Activated CD8-positive, alpha-beta memory T cell treated with anti-CD3 and anti-CD28 coated beads for 1 hour (primary cell): ENCODE results near the gene TRNAU1AP.
"Not testable (repeated sequence)": the region's sequence is repeated elsewhere in the genome, so short reads cannot be mapped to it uniquely, and the experiment has no call there.

Experiments used
- DNase-seq, 2 donors: peaks; one replicate each; pipeline ENCODE4 v3.0.0-alpha.2; 2020; ENCODE audit warnings: low read depth in 1 of 2; ENCODE audit errors: extremely low read depth in 1 of 2

The TRNAU1AP gene

GRCh38 chr1:28577052-28577678 lies 24.3 kb downstream of the TRNAU1AP start:
- DNase-seq, result no peak

GRCh38 chr1:28577738-28578536 lies 25.1 kb downstream of the TRNAU1AP start:
- DNase-seq, result no peak

- DNase-seq, result no peak
Observed at GRCh38 chr1:28578696-28579218, 25.9 kb downstream of the TRNAU1AP start.

GRCh38 chr1:28579401-28579800 lies 26.5 kb downstream of the TRNAU1AP start:
- no peak for DNase-seq

GRCh38 chr1:28580722-28581530 lies 28.0 kb downstream of the TRNAU1AP start:
- DNase-seq, result peak in 1 of 2 donors; percentile 32

GRCh38 chr1:28581531-28582247 lies 28.8 kb downstream of the TRNAU1AP start:
- peak; percentile 85 to 86 for DNase-seq

- no peak for DNase-seq
Observed at GRCh38 chr1:28582248-28582615, 29.3 kb downstream of the TRNAU1AP start.

- not testable (repeated sequence) for DNase-seq
Observed at GRCh38 chr1:28586585-28587391, 33.9 kb downstream of the TRNAU1AP start.

GRCh38 chr1:28591708-28592320 lies 38.9 kb downstream of the TRNAU1AP start, which contains the start of gene RAB42:
Gene RAB42, plus strand, starts transcription at chr1:28592265. Its CDS starts 247 bp downstream, at chr1:28592512.
- DNase-seq, result no peak

GRCh38 chr1:28592321-28593071 lies 39.6 kb downstream of the TRNAU1AP start:
- DNase-seq, result no peak

GRCh38 chr1:28593988-28594356 lies 41.1 kb downstream of the TRNAU1AP start:
- not testable (repeated sequence) for DNase-seq

- DNase-seq, result not testable (repeated sequence)
Observed at GRCh38 chr1:28594686-28595411, 42.0 kb downstream of the TRNAU1AP start.

- no peak for DNase-seq
Observed at GRCh38 chr1:28595412-28596191, 42.7 kb downstream of the TRNAU1AP start.

- DNase-seq, result not testable (repeated sequence)
Observed at GRCh38 chr1:28596276-28596675, 43.4 kb downstream of the TRNAU1AP start.

- no peak for DNase-seq
Observed at GRCh38 chr1:28601696-28602095, 48.8 kb downstream of the TRNAU1AP start.

- DNase-seq, result no peak
Observed at GRCh38 chr1:28602536-28603439, 49.9 kb downstream of the TRNAU1AP start.
